GM18873 (cell line): Measurements from ENCODE around the gene C3orf18.
"Not testable (repeated sequence)": the region's sequence is repeated elsewhere in the genome, so short reads cannot be mapped to it uniquely, and the experiment has no call there.

Experiments
- ATAC-seq: cut with Tn5 transposase; IDR thresholded peaks from one replicate; pipeline ENCODE4 v1.9.1; 2021; ENCODE audit warnings: mild to moderate bottlenecking, moderate library complexity, moderate number of reproducible peaks; ENCODE audit not compliant: unreplicated experiment, low FRiP score

Gene C3orf18

DNA sequence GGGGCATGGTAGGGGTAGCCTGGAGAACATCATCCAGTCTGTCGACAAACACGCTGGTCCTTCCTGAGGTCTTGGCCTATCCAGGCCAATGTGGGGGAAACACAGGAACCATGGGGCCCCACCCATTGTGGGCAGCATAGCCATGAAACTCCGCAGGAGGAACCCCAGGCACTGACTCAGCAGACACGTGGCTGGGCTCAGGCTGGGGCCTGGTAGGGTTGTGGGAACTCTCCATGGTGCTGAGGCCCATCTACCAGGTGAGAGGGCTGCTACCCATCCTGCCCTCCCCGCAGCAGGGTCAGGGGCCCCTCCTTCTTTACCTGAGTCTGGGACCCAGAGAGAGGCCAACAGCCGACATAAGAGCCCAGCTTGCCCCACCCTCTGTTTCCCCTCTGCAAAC is 41.6 kb downstream of the C3orf18 start:
- no peak for ATAC-seq

DNA sequence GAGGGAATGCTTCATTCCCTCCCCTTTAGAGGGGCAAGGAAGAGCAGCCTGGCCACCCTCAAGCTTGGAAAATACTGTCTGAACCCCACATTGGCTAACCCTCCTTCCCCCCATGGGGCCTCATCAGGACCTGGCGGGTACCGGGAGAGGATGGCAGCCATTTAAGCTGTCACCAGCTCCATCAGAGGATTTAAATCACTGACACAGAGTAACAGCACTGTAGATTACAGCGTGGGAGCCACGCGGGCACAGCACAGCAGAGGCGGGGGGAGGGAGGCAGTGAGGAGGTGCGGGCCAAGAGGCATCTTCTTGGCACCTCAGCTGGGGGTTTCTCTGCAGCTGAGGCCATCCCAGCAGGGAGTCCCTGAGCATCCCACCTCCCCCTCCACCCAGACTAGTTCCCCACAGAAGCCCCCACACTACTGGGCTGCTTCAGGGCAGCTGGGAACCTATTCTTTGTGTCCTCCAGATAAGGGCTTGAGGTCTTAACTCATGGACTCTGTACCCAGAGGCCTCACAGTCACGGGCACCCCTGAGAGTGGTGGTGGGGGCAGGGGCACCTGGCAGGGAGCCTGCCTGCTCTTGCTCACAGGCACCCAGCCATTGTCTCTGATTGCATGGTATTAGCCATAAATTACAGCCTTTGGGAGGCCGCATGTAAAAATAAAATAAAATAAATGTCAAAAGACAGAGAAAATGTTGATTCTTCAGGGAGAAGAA is 42.2 kb downstream of the C3orf18 start:
- ATAC-seq: no peak

DNA sequence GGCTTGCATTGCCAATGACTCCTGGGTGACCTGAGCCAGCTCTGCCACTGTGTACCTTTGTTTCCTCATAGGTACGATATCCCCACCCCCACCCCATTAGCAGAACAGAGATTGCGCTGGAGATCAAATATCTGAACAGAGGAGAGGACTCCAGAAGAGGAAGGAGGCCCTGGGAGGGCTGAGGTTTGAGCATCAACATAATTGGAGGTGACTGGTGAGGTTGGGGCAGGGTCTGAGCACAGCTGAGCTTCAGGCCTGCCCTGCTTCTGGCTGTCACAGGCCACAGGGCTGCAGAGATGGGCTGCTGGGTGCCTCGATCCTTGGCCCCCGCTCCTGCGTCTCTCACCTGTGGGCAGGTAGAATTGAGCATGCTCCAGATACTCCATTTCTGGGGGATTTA is 42.8 kb downstream of the C3orf18 start:
- ATAC-seq: no peak

DNA sequence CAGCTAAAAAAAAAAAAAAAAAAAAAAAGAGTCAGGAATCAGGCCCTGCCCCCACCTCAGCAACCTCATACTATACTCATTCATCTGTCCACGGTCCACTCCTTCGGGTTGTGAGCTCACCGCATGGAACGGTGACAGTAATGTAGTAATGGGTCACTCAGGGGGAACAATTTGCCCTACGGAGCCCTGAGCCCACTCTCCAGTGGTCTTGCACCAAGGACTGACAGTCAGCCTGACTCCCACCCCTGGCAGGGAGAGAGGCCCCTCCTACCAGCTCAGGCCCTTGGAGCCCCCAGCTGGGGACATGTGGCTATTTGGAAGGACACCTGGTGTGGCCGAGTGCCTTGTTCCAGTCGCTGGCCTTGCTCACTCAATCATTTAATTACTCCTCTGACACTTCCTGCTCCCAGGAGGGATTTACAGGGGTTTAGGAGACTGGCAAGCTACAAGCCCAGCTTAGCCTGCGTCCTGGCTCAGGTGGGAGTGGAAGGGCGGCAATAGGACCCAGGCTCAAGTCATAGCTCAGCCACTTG is 44.2 kb downstream of the C3orf18 start:
- ATAC-seq: no peak

DNA sequence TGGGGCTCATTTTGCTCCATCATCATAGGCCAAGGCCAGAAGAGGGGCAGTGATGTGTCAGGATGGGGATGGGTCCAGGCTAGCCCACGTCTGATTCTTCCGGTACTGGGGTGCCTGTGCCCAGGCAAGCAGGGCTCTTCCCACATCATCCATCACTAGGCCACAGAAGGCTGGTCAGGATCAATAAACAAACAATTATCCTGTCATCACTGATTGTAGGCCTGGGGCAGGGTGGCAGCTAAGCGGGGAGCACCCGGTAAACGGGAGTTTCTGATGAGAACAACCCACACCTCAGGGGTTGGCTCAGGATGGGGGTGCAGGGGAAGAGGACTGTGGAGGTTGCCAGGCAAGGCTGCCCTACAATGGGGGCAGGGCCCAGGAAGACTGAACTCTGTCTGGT is 46.0 kb downstream of the C3orf18 start:
- ATAC-seq: no peak

DNA sequence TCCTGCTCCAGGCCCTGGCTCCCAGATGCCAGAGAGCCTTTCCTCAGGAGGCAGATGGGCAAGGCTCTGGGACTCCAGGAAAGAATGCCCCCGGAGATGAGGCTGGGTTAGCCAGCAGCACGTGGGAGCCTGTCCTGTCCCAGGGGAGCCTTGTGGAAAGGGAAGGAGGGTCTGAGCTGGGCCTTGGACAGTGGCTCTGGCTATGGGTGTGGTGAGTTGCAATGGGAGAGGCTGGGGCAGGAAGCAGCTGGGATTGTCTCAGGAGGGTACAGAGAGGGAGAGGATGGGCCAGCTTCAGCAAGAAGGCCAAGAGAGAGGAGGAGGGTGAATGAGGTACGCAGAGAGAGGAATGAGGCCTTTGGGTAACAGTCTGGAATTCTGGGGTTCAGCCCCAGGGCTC is 46.7 kb downstream of the C3orf18 start:
- ATAC-seq: no peak

DNA sequence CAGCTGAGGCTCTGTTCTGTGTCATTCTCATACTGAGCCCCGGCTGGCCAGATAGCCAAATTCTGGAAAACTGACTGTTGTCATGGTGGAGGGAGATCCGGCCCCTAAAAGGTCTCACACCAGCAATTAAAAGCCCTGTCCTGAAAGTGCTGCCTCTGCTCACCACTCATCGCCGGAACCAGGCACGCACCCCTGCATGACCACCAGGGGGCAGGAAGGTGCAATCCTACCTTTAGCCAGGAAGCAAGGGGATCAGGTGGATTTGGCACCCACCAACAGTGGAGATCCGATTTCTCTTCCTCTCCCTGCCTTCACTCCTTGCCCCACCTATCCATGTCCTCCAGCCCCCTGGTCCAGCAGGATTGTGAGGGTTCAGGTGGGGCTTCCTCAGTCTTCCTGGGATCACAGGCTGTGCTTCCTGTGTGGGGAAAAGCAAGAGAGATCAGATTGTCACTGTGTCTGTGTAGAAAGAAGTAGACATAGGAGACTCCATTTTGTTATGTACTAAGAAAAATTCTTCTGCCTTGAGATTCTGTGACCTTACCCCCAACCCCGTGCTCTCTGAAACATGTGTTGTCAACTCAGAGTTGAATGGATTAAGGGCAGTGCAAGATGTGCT is 48.0 kb downstream of the C3orf18 start:
- no peak for ATAC-seq

DNA sequence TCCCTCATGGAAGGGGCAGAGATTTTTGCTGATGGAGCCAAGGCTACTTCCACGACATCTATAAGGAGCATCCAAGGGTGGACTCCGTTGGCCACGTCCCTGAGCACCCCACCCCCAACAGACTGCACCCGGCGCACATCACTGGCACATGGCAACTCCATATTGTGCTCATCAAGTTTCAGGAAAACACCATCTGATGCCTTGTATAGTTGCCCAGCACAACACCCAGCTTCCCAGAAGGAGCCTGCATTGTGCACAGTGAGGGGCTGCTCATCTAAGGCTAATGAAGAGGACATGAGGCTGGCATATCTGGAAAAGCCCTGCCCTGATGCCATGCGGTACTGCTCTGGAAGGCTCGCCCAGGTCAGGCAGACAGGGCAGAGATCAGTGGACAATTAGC is 49.1 kb downstream of the C3orf18 start:
- no peak for ATAC-seq

DNA sequence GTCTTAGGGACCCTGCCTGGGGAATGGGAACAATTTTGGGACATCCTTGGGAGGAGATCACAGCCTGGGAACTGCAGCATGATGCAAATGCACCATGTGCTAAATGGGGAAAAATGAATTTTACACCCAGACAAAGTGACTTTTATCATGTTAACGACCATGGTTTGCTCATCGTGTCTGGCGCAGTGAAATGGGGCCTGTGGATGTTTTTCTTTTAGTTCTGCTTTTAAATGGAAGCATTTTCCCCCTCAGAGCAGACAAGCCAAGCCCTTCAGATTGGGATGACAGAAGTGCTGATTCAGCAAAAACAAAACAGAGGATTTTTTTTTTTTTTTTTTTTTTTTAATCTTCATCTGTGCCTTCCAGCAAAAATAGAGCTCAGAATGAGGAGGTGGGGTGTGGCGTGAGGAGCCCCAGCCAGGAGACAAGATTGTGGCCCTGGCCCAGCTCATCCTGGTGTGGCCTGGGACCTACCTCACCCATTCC is 49.8 kb downstream of the C3orf18 start:
- ATAC-seq: no peak

DNA sequence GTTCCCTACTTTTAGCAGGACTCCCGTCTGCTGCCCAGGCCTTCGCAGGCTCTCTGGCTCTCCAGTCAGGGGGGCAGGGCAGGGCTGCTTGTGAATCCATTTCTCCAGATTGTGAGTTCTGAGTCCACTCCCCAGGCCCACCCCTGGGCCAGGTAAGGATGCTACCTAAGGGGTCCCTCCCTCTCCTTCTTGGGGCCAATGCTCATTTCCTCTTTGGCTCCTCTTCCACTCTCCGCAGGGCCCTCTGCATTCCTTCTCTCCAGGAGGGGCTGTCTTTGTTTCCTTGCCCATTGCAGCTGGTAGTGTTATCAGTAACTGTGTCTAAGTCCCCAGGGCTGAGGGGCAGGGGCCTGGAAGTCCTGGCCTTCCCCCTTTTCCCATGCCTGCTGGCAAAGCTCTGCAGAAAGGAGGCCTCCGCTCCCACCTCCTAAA is 51.1 kb downstream of the C3orf18 start:
- ATAC-seq: no peak

DNA sequence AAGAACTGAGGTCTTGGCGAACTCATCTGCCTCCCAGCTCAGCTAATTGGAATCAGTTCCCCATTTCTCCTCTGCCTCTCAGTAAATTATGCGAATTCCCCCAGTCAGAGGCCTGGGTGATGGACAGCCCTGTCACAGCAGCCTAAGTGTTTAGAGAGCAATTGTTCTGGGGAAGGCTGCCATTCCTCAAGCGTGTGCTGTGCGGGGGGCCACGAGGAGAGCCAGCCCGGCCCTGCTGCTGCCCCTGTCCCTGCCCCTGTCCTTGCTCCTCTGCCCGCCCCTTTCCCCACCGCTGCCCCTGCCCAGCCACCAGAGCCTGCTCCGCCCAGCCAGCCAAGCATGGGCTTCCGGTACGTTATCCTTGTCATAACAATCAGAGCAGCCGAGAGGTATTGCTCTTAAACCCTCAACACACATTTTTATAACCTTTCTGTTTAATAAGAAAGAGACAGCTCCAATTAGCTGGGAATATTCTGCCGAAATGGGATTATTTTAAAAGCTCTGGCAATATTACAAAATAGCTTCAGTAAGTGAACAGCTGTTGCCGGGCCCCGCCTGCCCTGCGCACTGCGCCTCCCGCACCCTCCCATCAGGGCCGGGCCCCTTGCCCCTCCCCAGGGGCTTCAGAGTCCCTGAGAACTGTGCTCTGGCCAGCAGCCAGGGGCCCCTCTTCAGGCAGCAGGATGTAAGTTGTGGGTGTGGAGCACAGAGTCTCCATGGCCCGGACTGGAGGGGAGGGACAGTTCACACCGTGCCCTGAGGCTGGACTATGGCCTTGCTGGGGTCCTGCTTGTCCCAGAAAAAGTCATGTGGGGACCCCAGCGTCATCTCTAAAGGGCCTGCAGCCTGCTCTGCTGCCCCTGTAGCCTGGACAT is 51.7 kb downstream of the C3orf18 start:
- no peak for ATAC-seq

DNA sequence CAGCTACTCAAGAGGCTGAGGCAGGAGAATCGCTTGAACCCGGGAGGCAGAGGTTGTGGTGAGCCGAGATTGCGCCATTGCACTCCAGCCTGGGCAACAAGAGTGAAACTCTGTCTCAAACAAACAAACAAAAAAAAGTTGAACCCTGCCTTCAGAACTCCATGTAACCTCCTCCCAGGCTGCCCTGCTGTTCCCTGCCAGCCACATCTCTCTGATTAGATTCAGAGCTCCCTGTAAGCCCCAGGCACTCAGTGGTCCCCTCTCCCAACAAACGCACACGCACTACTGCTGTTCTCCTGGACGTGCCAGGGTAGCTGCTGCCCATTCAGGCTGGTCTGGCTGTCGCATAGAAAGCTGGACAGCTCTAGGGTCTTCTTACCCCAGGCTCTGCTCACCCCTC is 54.6 kb downstream of the C3orf18 start:
- ATAC-seq: not testable (repeated sequence)

DNA sequence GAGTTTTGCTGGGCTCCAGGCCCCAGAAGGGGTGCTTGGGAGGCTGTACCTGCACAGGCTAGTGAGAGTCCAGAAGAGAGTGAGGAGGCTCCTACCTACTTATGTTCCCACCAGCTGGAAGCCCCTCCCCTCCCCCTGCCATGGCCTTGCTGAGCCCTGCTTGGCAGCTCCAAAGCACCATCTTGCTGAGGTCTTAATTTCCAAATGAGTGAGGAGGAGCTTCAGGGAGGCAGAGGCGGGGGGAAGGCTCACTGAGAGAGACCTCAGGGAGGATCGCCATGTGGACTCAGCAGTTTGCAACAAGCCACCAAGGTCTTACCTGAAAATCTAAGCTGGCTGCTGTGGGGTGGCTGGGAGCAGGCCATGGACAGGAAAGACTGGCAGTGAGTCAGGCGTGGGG is 55.4 kb downstream of the C3orf18 start:
- ATAC-seq: no peak

DNA sequence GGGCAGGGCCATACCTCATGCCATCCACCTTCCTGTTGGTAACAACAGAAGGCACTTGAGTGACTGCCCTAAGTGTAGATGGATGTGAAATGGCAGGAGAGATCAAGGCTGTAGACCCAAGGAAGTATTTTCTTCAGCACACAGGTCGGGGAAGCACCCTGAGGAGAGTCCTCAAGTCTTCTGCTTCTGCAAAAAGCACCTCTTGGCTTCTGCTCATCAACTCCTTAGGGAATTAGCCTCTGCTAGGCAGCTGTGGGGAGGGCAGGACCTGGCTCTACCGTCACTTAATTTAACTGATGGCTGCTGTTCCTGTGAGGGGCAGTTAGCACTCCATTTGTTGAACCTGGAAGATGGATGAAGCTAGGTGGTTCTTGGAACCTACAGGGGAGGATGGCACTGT is 57.2 kb downstream of the C3orf18 start:
- no peak for ATAC-seq

DNA sequence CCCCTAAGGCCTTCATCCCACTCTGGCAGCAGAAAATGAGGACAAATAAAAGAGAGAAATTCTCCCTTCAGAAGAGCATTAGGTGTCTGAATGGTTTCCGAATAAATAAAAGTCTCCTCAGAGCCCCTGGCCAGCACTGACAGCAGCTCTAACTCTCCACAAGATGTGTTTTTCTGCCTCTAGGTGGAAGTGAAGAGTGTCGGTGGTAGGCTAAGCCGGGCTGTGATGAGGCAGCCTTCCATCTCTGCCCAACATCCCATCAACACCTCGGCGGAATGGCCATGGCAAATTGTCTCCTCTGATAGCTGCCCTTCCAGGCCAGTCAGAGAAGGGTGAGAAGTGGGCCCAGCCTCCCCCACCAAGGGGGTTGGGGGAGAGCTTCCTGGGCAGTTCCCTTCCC is 57.8 kb downstream of the C3orf18 start:
- no peak for ATAC-seq

DNA sequence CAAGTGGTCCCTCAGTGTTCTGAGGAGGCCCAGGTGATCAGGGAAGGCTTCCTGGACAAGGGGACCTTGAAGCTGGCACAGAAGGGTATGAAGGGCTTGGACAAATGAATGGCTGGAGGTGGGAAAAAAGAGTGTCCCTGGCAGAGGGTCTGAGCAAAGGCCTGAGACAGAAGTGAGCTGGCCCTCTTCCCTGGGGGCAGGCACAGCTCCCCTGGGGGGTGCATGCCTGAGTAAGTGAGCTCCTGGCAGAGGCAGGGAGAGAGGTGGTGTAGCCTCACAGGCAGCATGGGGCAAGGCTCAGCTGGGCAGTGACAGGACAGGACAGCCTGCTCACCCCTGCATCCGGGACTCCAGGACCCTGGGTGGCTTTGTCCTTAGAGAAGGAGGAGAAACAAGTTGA is 58.7 kb downstream of the C3orf18 start:
- ATAC-seq: no peak
